ENCODE data around the gene S100B. TPM values are rescaled to one million over a fixed set of nuclear protein-coding genes. Genes with fewer than 3 reads are reported as not detected.

Gene S100B
- total and polyA plus RNA-seq, 9 donors = 11.0 to 66.2 (median 22.8) TPM

- WGBS (ENCODE audit: insufficient coverage) = 80% methylated on average over 6 of the region's 9 CpGs
- H3K9me3 ChIP-seq (replicated peaks; ENCODE audit: control insufficient read depth, low read depth, low read length) = no peaks in the 10 kb centered on the region
- no peak for DNase-seq
- H3K4me3 ChIP-seq (ENCODE audit: low read length) = no peak overlapping the region
- no peaks in the 10 kb centered on the region for H3K4me1 ChIP-seq (ENCODE audit: control insufficient read depth, insufficient read depth, low read length)
- H3K27ac ChIP-seq (ENCODE audit: low read length) = no peak overlapping the region
- H3K36me3 ChIP-seq (ENCODE audit: control insufficient read depth, insufficient read depth, low read length) = peaks cover 73% of the 10 kb centered on the region
- no peaks in the 10 kb centered on the region for H3K27me3 ChIP-seq (ENCODE audit: control insufficient read depth, insufficient read depth, low read length)
Observed at GRCh38 chr21:46555225-46555617, 49.7 kb downstream of the S100B start.

DNA sequence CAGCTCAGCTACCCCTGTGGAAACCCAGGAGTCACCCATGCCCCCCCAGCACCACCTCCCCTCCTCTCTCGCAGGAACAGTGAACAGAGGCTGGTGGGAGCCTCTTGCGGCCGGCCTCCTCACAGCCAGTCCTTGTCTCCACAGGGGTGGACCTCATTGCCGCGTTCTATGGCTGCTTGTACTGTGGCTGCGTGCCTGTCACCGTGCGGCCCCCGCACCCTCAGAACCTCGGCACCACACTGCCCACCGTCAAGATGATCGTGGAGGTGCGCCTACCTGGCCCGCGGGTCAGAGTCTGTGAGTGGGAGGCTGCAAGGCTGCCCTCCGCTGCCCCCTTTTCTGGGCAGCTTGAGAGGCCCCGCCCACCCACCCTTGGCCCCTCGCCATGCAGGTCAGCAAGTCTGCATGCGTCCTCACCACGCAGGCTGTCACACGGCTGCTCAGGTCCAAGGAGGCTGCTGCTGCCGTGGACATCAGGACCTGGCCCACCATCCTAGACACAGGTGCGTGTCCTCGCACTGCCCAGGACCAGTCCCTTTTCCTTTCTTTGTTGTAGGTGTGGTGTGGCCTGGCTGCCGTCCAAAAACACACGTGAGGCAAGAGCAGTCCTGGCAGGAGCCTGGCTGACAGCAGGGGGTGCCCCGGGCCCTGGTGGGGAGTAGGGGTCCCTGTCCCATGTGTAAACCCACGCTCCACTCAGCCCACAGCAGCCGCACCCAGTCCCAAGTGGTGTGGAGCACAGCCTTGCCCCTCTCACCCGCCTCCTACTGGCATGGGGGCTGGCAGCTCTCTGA lies 50.3 kb downstream of the S100B start:
- Histone ChIP-seq H3K27me3 (ENCODE audit: control insufficient read depth, insufficient read depth, low read length) (no peaks in the 10 kb centered on the region), H3K4me3 (ENCODE audit: low read length) (no peak overlapping the region), H3K36me3 (ENCODE audit: control insufficient read depth, insufficient read depth, low read length) (peaks cover 72% of the 10 kb centered on the region), H3K9me3 (replicated peaks; ENCODE audit: control insufficient read depth, low read depth, low read length) (no peaks in the 10 kb centered on the region), H3K4me1 (ENCODE audit: control insufficient read depth, insufficient read depth, low read length) (no peaks in the 10 kb centered on the region), H3K27ac (ENCODE audit: low read length) (no peak overlapping the region)
- WGBS (ENCODE audit: insufficient coverage) = 92% methylated on average over 26 of the region's 30 CpGs
- no peak for DNase-seq

DNA sequence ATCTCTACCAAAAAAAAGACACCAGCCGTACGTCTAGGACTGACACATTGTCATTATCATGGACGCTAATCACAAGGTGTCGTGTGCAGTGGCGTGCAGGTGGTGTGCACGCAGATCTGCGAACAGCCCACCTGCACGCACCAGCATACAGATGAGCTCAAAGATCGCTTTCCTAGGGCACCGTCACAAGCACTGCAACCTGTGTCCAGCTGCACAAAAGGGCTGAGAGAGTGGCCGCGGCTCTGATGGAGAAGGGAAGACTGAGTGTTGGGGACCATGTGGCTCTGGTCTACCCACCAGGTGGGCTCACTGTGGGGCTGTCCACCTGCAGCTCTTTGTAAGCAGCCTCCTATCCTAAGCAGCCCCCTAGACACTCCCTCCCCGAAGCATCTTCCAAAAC lies 50.9 kb downstream of the S100B start:
- 97% methylated on average over 11 of the region's 13 CpGs for WGBS (ENCODE audit: insufficient coverage)
- Histone ChIP-seq H3K4me1 (ENCODE audit: control insufficient read depth, insufficient read depth, low read length) (no peaks in the 10 kb centered on the region), H3K4me3 (ENCODE audit: low read length) (no peak overlapping the region), H3K9me3 (replicated peaks; ENCODE audit: control insufficient read depth, low read depth, low read length) (no peaks in the 10 kb centered on the region), H3K27me3 (ENCODE audit: control insufficient read depth, insufficient read depth, low read length) (no peaks in the 10 kb centered on the region), H3K27ac (ENCODE audit: low read length) (no peak overlapping the region), H3K36me3 (ENCODE audit: control insufficient read depth, insufficient read depth, low read length) (peaks cover 68% of the 10 kb centered on the region)
- DNase-seq = no peak

- Histone ChIP-seq H3K9me3 (replicated peaks; ENCODE audit: control insufficient read depth, low read depth, low read length) (peaks cover 3% of the 10 kb centered on the region), H3K36me3 (ENCODE audit: control insufficient read depth, insufficient read depth, low read length) (peaks cover 74% of the 10 kb centered on the region), H3K4me1 (ENCODE audit: control insufficient read depth, insufficient read depth, low read length) (no peaks in the 10 kb centered on the region), H3K27me3 (ENCODE audit: control insufficient read depth, insufficient read depth, low read length) (no peaks in the 10 kb centered on the region), H3K4me3 (ENCODE audit: low read length) (no peak overlapping the region), H3K27ac (ENCODE audit: low read length) (no peak overlapping the region)
- no peak for DNase-seq
- WGBS (ENCODE audit: insufficient coverage) = 98% methylated on average over 4 of the region's 5 CpGs
Observed at GRCh38 chr21:46552865-46553379, 52.0 kb downstream of the S100B start.

DNA sequence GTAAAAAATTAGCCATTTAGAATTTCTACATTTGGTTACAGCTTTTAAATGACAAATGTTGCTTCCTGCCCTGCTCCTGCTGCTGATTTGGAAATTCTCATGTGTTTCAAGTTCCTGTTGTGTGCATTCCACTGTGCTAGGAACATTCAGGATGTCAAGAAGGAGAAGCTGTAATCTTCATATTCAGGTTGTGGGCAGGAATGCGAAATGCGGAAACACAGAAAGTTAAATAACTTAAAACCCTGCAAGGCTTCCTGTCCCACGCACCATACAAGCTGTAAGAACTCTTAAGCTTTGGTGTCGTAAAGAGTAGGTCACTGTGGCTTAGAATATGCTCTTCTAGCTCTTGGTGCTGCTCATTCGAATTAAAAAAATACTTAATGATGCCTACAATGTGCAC lies 52.6 kb downstream of the S100B start:
- peak; percentile 57 for DNase-seq
- H3K27ac ChIP-seq (ENCODE audit: low read length) = no peak overlapping the region
- H3K36me3 ChIP-seq (ENCODE audit: control insufficient read depth, insufficient read depth, low read length) = peaks cover 75% of the 10 kb centered on the region
- no peaks in the 10 kb centered on the region for H3K27me3 ChIP-seq (ENCODE audit: control insufficient read depth, insufficient read depth, low read length)
- no peaks in the 10 kb centered on the region for H3K4me1 ChIP-seq (ENCODE audit: control insufficient read depth, insufficient read depth, low read length)
- H3K9me3 ChIP-seq (replicated peaks; ENCODE audit: control insufficient read depth, low read depth, low read length) = peaks cover 3% of the 10 kb centered on the region
- no peak overlapping the region for H3K4me3 ChIP-seq (ENCODE audit: low read length)
- WGBS (ENCODE audit: insufficient coverage) = 60% methylated on average over 2 of the region's 5 CpGs

- no peak for DNase-seq
- H3K4me3 ChIP-seq (ENCODE audit: low read length) = no peak overlapping the region
- peaks cover 3% of the 10 kb centered on the region for H3K9me3 ChIP-seq (replicated peaks; ENCODE audit: control insufficient read depth, low read depth, low read length)
- H3K27me3 ChIP-seq (ENCODE audit: control insufficient read depth, insufficient read depth, low read length) = no peaks in the 10 kb centered on the region
- H3K27ac ChIP-seq (ENCODE audit: low read length) = peak overlapping the region; percentile 33
- 87% methylated on average over 20 of the region's 24 CpGs for WGBS (ENCODE audit: insufficient coverage)
- no peaks in the 10 kb centered on the region for H3K4me1 ChIP-seq (ENCODE audit: control insufficient read depth, insufficient read depth, low read length)
- H3K36me3 ChIP-seq (ENCODE audit: control insufficient read depth, insufficient read depth, low read length) = peaks cover 75% of the 10 kb centered on the region
Observed at GRCh38 chr21:46551636-46552241, 53.1 kb downstream of the S100B start.

DNA sequence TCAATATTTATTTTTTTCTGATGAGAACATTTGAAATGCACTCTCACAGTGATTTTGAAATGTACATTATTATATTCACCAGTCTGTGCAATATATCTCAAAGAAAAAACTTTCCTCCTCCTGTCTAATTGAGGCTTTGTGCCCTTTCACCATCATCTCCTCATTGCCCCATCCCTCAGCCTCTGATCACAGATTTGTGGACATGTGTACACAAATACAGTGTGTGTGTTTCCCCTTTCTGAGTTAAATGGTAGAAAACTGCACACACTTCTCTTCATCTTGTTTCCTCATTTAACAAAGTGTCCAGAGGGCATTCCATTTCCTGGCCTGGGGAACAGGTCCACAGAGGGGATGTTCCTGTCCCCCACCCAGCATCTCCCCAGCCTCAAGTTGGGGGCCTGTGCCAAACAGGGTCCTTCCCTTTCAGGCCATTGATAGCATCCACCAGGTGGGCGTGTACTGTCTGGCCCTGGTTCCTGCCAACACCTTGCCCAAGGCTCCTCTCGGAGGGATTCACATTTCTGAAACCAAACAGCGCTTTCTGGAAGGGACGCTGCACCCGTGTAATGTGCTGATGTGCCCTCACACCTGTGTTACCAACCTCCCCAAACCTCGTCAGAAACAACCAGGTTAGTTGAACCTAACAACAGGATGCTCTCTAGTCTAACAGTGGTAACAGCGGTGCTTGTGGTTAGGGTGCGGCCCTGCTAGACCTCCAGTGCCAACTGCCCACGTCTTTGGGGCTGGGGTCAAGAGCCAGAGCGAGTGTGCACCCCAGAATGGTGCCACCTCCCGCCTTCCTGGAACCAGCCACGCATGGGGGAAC lies 54.6 kb downstream of the S100B start:
- peaks cover 80% of the 10 kb centered on the region for H3K36me3 ChIP-seq (ENCODE audit: control insufficient read depth, insufficient read depth, low read length)
- no peak overlapping the region for H3K4me3 ChIP-seq (ENCODE audit: low read length)
- peaks cover 3% of the 10 kb centered on the region for H3K9me3 ChIP-seq (replicated peaks; ENCODE audit: control insufficient read depth, low read depth, low read length)
- 94% methylated on average over 11 of the region's 12 CpGs for whole genome bisulfite sequencing (ENCODE audit: insufficient coverage)
- no peaks in the 10 kb centered on the region for H3K4me1 ChIP-seq (ENCODE audit: control insufficient read depth, insufficient read depth, low read length)
- no peak for DNase-seq
- no peak overlapping the region for H3K27ac ChIP-seq (ENCODE audit: low read length)
- no peaks in the 10 kb centered on the region for H3K27me3 ChIP-seq (ENCODE audit: control insufficient read depth, insufficient read depth, low read length)

DNA sequence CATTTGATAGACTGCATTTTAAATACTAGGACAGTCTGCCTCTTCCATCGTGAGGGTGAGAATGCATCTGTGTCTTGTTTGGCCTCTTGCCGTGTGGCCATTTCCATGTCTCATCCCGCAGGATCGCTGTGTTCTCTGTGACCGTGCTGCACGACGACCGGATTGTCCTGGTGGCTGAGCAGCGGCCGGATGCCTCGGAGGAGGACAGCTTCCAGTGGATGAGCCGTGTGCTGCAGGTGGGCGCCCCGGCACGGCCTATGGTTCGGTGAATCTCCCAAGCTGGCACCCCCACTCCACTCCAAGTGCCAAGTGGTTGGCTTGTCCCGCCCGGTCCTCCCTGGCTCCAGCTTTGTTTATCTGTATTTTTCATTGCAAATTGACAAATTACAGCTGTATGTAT lies 55.2 kb downstream of the S100B start:
- Histone ChIP-seq H3K27ac (ENCODE audit: low read length) (no peak overlapping the region), H3K9me3 (replicated peaks; ENCODE audit: control insufficient read depth, low read depth, low read length) (peaks cover 3% of the 10 kb centered on the region), H3K36me3 (ENCODE audit: control insufficient read depth, insufficient read depth, low read length) (peaks cover 78% of the 10 kb centered on the region), H3K4me1 (ENCODE audit: control insufficient read depth, insufficient read depth, low read length) (no peaks in the 10 kb centered on the region), H3K27me3 (ENCODE audit: control insufficient read depth, insufficient read depth, low read length) (no peaks in the 10 kb centered on the region), H3K4me3 (ENCODE audit: low read length) (no peak overlapping the region)
- WGBS (ENCODE audit: insufficient coverage) = 92% methylated on average over 16 of the region's 18 CpGs
- DNase-seq = no peak

All from muscle of leg (tissue), 11 donors.